NCI-H2227 treated with DMSO at 0.1 percent for 48 hours (cell line): Measurements from ENCODE around the gene TGFB2.

Experiments used
- DNase-seq: peaks from one replicate; lab custom pipeline; 2025; lab: John Stamatoyannopoulos, UW

The TGFB2 gene

DNA sequence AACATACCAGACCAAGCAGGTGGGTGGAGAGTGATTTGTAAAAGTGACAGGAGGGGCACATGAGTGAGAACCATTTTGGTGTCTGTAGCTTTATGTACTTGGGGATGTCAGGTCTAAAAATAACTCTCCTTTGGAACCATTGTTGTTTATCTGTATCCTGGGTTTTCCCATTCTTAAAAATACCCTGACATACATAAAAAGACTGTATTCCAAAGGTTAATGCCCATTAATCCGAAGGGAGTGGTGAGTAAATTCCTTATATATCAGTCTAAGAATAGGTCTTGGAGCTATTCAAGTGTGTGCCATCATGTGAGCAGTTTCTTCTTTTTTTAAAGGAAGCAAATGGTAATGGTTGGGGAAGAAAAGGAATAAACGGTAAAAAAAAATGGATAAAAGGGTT lies 117.5 kb downstream of the TGFB2 start:
- DNase-seq, result no peak

DNA sequence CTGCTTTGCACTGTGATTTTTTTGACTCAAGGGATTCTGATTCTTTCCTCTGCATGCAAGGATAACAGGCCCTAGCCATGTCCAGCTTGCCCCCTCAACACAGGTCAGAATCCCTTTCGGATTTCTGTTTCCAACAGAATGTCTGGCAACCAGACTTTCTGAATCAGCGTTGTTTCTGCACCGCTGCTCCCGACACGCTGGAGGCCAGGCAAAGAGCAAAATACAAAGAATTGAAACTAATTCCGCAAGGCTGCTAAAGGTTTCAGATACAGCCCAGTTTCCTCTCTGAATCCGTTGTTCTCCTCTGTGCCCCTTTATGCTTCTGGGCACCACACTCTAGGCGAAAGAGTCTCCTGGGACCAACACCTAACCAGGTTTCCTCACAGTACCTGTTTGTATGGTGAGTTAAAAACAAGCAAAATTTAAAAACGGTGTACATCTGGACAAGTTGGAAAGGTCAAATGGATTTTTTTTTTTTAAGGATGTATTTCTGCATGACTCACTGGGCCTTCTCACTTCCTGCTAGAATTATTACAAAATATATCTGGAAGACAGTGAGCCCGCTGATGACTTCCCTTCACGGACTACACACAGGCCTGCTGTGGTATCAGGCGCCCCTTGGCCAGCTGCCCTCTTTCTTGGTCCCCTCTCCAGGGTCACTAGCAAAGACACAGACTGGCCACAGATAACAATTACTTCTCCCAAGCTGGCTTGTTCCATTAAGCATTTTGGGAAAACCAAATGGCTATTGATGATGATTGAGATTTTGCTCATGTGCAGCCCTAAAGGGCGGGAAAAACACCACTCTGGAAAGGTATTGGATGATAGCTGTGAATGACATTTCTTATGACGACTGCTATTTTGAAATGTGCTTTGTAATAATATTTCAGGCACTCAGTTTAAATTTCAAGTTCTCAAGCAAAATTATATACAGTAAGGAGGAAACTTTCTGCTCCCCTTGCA lies 118.3 kb downstream of the TGFB2 start:
- no peak for DNase-seq

DNA sequence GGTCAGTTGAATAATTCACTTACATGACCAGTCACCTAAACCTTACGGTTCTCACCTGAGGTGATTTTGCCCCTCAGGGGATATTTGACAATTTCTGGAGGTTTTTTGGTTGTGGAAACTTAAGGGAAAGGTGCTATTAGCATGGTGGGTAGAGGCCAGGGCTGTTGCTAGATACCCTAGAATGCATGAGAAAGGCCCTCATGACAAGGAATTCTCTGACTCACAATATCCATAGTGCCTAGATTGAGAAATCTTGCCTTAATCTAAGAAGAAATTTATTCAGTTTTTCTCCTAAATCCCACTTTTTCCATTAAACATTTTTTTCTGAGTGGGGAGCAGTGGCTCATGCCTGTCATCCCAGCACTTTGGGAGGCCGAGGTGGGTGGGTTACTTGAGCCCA lies 119.7 kb downstream of the TGFB2 start:
- DNase-seq, result no peak

DNA sequence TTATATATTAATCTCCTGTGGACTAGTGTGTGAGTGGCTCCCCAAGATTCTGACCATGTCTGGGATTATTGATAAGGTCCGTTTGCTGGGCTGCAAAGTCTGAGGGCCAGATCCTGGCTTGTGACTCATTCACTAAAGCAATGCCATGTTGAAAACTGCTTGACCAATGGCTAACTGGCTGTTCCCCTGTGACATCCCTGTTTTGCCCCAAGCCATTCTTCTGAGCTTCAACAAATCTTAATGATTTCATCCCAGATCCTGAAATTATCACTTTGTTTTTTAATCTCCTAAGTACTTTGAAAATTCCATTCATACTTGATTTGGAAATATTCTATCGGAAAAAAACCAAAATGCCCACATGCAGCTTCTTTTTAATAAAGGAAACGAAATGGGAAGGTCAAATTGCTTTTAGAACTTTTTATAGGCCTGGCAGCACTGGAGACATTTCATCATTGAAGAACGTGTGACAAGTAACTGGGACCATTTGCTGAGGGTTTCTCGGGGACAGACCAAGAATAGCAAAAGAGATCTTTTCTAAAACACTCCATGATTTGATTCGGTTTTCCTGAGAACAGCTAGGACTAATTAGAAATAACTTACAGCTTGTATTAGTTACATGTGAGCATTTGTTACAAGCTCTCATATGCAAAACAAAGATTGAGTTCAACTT lies 121.3 kb downstream of the TGFB2 start:
- DNase-seq, result no peak

DNA sequence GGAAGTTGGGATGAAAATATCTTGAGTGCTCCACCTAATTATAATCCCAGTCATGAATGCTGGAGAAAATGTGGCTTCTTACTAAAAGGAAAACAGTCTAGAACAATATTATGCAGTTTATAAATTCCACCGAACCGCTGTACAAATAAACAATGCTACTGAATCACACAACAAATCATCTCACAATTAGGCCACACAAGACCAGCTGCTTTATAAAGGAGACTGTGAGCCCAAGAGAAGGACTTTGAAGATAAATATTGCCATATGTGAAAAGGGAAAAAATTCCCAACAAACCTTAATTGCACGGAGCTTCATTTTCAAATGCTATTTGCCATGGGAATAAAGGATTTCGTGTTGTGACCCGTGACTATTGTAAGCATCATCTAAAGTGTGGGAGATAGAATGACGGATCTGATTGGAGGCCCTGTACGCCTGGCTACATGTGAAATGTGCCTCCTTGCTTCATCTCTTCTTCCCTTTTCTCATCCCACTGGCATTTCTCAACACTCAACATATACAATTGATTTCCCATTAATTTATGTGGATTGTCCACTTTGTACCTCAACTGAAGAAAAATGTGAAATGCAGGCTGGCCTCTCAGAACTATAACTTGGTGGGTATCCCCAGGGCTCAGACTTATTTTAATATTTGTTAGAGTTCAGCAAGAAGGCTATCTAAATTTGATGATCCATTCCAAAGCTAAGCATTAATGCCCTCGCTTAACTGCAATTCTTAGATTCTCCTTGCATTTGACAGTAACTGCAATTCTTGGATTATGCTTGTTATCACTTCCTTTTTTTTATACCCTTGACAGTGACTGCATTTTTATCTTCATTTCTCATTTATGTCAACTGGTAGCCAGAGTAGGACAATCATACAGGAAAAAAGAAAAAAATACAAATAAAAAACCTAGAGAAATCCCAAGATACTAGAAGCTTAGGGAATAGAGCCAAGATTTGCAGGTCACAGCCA lies 122.3 kb downstream of the TGFB2 start:
- no peak for DNase-seq

DNA sequence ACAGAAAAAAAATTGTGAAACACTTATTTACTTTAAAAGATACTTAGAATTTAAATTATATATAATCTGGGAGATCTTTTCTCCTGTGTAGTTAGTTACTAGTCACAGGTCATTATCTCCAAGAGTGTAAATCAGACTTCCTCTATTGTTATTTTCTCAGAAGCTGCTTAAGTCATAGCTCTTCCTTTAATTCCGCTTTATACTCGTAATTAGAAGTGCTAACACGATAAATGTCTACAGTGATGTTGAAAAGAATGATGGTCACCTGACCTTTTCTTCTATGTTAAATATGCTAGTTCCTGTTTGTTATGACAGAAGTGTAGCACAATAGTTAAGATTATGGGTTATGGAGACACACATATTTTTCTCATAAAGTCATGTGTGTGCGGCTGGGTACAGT lies 123.6 kb downstream of the TGFB2 start:
- DNase-seq, result peak; percentile 2

DNA sequence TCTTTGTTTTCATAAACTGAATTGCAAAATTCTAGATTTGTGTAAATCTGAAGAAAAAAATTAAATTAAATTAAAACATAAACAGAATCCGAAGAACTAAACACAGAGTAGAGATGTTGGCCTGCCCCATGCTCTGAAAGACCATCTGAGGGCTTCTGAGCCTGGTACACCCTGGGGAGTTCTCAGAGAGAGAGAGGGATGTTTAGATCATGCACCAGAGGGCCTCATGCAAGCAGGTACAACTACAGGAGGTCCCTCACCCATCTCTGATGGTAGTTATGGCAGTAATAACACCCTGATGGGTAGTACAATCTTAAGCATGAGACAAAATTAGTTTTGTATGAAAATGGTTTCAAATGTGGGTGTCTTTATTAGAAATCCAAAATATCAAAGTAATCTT lies 127.7 kb downstream of the TGFB2 start:
- DNase-seq, result no peak

DNA sequence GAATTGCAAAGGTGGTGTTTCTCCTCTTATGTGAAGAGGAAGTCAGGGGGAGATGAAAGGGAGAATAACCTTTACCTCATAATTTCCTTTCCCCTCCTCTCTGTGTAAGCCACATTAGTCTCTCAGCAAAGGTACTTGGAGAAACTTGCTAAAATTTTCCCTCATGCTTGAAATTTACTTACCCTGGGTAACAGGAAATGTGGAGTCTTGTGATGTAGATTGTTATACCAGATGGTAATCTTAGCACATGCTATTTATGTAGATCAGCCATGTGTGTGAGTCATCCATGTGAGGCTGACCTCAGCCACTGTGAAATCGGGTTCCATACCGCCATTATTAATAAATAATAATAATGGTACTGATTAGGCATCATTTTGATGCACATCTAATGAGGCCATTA lies 128.4 kb downstream of the TGFB2 start:
- no peak for DNase-seq

DNA sequence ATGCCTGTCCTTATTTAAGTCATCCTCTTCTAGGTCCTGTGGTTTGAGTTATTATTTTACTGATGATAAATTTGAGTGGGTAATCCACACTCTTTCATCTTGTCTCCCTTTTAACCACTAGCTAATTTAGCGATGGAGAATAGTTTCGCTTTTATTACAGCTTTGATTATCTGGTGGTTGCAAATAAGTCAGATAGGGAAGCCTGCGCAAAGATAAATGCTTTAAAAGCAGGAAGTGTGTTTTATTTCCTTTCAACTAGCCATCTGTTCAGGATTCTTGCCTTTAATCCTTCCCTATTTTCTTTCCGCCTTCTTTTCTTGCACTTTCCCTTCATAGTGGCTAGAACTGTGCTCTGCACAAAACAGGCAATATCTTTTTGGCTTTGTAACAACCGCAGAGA lies 129.0 kb downstream of the TGFB2 start:
- DNase-seq, result no peak

DNA sequence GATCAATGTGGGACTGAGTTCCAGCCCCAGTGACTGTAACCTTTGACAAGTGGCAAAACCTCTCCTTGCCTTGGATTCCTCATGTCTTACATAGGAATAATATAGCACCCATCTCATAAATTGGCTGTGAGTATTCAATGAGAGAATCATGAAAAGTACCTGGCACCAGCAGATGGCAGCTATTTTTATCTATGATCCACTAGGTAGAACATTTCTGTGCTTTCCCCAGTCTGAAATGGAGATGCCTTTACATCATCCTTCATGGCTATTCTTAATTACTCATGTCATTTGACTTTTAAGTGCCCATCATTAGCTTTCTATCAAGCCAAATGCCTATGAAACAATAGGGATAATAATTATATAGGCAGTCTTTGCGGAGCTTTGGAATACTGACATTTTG lies 130.1 kb downstream of the TGFB2 start:
- DNase-seq, result no peak

DNA sequence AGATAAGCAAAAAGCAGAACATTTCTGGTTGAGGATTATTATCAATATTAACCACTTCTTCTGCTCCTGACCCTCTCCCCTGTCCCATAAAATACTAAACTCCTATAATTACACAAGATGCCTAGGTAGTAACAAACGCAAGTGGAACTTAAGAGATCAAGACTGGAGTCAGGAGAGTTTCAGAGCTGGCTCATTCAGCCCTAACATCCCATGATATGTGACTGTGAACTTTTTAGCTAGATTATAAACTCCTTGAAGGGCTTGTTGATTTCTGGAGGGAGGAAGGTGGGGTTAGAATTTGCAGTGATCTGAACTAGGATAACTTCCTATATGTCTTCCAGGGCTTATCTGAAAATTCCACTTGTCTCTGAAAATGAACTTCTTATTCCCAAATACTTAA lies 130.6 kb downstream of the TGFB2 start:
- DNase-seq, result no peak

DNA sequence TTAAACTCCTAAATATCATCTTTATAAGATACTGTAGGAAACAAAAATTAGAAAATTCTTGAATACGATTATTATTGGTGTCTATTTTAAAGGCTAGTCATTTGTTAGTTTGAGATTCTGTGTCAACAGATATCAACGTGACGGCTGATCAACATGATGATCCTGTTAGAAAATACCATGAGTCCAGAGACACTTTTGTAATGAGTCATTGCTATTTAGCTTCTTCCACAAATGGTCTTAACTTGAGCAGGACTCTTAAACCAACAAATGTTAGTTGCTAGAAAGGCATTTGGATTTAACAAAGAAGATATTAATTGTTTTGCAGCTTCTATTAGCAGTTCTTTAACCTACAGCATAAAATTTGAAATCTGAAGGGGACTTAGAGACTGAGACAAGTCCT lies 131.2 kb downstream of the TGFB2 start:
- no peak for DNase-seq

DNA sequence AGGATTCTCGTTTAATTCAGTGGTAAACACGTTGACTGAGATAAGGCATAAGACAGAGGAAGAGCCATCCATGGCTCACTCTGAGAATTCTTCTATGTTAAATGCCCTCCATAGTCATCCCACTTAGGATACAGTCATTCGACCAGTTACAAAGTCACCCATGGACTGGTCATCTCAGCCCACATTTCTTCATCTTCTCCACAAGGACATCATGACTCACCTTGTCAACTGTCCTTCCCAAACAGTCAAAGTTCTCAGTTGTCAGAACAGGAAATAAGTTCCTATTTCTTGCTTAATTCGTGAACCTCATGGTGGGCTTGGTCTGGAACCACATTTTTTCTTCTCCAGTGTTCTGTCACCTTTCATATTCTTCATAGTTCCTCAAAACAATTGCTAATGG lies 133.2 kb downstream of the TGFB2 start:
- no peak for DNase-seq

DNA sequence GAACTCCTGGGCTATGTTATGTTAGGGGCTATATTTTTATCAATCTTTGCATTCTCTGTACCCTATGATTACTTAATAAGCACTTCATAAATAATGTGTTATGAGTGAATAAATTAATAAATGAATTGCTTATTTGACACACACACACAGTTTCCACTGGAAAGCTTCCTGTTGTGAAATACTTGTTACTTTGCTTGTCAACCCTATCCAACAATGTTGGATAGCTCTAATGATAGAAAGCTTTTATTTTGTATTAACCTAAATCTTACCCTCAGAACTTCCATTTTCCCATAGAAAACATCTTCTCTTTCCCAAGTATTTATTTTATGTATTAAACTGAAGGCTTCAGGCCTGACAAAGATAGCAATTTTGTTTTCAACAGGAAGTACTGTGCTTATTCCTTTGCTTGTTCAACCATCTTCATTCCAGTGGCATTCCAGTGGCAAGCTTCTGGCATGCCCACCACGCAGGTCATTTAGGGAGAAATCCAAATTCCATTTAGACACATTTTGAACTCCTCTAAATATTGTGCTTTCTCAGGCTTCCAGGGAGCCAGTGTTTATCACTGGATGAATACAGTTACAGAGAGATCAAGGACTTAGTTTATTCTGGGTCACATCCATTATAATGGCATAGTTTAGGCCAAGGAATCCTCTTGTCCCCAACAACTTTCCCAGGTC lies 134.4 kb downstream of the TGFB2 start:
- DNase-seq, result no peak

DNA sequence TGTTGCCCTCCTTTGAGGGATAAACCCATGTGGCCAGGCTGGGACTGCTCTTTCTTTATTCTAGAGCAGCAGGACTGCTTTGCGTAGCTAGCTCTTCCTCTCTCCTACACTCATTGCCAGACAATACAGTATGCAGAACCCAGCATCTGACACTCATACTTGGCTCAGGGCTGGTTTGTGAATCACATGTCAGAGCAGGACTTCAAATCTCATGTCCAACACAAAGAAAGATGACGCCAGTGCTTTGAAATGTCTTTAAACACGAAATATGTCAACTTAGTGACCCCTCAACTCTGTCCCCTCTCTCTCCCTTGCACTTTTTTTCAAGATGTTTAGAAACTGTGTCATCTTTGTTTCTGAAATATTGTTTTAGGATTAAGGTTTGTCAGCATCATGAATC lies 135.0 kb downstream of the TGFB2 start:
- no peak for DNase-seq

DNA sequence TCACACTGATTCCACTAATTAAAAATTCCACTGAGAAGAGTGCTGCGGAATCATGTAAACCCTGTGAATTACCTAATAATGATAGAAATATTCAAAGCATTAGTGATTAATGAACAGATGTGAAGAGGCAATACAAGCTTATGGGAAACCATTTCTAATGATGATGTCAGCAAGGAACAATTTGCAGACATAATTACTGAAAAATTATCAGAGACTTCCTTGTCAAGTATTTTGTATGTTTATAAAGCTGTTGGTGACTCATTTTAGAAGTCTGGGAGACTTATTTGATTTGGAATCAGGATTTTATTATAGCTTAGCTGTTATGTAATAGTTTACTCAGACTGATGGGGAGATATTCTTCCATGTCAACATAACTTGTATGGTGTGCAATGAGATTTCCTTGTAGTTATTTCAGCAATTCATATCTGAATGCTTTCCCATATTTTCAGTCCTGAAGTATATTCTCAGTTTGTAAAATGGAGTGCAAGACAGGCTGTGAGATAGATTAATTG lies 135.5 kb downstream of the TGFB2 start:
- no peak for DNase-seq

DNA sequence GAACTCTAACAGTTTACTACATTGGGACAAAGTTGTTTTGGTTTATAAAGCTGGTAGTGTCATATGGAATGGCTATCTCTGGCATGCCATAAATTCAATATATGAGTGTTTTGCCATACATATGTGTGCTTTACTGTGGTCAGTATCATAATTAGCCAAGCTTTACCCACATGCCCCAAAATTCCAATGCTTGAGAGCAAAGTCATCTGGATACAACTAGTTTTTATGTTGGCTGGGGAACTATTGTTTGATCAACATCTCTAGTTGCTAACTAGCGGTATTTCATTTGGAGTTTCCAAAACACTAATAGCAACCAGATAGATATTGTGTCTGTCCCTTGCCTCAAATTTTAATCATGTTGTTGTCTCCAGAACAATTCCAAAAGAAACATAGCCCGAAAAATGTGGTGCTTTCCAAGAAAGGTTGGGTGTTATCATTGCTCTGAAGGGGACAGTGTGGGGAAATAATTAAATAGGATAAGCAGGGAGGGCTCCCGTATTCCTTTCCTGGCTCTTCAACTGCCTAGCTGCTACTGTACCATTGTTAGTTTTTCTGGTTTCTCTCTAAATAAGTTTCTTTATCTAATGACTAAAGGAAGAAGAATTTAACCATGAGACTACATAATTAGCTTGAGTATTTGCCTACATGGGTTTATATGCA lies 136.1 kb downstream of the TGFB2 start:
- DNase-seq, result no peak

DNA sequence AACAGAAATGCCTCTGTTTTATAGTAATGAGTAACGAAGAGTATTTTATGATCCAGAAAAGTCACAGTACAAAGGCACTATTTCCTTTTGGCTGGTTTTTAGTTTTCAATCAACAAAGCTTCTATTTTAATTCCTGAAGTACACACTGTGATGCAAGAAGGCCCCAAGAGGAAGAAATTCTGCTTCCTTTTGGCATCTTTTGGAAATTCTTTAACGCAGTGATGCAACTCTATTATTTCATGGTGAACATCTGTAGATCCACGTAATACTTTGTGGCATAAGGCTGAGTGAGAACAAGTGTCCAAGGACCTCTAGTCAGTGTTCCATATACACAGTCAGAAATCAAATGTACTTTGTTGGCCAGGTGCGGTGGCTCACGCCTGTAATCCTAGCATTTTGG lies 137.5 kb downstream of the TGFB2 start:
- DNase-seq, result no peak

DNA sequence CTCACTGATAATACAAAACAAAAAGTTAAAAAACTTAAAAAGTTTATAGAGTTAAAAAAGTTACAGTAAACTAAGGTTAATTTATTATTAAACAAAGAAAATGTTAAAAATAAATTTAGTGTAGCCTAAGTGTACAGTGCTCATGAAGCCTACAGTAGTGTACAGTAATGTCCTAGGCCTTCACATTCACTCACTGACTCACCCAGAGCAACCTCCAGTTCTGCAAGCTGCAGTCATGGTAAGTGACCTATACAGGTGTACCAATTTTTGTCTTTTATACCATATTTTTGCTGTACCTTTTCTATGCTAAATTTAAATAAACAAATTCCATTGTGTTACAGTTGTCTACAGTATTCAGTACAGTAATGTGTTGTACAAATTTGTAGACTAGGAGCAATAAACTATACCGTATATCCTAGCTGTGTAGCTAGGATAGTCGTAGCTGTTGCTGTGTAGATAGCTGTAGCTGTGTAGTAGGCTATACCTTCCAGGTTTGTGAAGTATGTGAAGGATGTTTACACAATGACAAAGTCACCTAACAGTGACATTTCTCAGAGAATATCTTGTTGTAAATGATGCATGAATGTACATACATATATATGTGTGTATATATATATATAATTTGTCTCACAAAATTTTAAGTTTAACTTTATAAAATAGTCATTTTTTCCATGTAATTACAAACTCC lies 140.2 kb downstream of the TGFB2 start:
- DNase-seq, result no peak

DNA sequence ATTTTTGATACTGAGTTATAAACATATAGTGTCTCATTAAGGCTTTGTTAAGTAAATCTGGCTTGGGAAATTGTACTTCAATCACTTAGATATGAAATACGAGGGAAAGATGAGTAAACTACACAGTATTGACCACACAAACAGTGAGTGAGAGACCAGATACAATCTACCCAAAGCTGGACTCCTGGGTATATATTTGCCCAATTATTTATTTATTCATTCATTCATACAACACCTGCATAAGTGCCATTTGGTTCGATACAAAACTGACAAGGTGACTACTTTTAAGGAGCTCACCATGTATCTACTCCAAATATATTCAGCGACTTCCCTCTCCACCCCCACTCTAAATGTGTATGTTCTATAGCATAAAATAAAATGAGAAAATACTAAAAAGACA lies 143.4 kb downstream of the TGFB2 start:
- DNase-seq, result no peak
